Measurements from ENCODE around the gene FXYD5. TPM values are rescaled to one million over a fixed set of nuclear protein-coding genes. Genes with fewer than 3 reads are reported as not detected.

The FXYD5 gene
- total and polyA plus RNA-seq, 9 of the 15 experiments (the other 6 are each of a cell fraction or from before 2014, with no cell fraction given): 104 to 537 (median 174) TPM

DNA sequence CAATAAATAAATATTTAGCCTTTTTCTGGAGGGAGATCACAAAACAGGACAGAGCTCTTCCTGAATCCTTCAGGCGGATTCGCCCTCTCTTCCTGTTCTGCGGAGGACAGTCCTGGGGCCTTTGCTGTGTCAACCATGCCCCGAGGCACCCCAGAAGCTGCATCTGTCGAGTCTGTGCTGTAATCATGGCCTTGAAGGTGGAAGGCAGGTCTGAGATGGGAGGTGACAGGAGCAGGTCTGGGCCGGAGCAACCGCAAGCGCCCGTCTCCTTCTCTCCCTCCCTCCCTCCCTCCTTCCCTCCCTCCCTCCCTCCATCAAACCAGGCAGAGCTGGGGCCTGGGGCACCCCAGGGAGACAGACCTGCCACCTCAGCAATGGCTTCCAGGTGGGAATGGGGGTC is 43.6 kb upstream of the FXYD5 start (continued):
- TF ChIP-seq, protein P1, sequence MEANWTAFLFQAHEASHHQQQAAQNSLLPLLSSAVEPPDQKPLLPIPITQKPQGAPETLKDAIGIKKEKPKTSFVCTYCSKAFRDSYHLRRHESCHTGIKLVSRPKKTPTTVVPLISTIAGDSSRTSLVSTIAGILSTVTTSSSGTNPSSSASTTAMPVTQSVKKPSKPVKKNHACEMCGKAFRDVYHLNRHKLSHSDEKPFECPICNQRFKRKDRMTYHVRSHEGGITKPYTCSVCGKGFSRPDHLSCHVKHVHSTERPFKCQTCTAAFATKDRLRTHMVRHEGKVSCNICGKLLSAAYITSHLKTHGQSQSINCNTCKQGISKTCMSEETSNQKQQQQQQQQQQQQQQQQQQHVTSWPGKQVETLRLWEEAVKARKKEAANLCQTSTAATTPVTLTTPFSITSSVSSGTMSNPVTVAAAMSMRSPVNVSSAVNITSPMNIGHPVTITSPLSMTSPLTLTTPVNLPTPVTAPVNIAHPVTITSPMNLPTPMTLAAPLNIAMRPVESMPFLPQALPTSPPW (CRISPR knock-in tag; IDR thresholded peaks at IDR 0.05): 0 out of 2 replicates have a peak, but pooled peaks have one; percentile 16

DNA sequence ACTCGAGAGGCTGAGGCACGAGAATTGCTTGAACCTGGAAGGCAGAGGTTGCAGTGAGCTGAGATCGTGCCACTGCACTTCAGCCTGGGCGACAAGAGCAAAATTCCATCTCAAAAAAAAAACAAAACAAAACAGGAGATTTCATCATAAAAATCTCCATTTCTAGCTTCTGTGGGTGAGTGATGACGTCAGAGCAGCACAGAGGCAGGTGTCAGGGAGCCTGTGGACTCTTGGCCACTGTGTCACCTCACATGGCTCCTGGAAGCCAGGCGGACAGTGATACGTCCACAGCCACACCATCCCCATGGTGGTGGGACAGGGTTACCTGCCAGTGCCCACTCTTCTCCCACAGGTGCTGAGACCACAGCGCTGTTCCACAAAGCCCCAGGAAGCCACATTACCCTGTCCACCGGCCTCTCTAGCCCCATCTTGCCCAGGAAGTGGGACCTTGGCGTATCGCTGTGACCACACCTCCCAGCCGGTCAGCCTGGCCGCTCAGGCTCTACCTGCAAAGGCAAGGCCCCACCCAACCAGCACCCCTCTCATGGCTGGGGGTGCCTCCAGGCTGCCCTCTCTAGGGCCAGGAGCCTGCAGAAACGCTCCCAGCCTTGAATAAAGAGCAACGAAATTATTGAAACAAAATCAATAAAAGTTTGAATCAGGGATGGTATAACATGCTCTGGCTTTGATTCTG is 41.4 kb upstream of the FXYD5 start:
- DNase-seq (ENCODE audit: extremely low read depth in 1 of 4, low spot score in 3 of 4) (no peak), FAIRE-seq (peak; percentile 52), ATAC-seq (no peak)
- ChIA-PET POLR2A (interaction anchor here (0.7 kb wide), 1 partner anchor 45 kb away, joined by 4 read pairs; no protein-coding TSS in a partner anchor), CTCF (ENCODE audit: low intra/inter-chr PET ratio) (interaction anchor here (2.0 kb wide), 1 partner anchor 22 kb away, joined by 8 read pairs; the partner anchor contains the start of gene LGI4)
- no peaks in the 10 kb centered on the region for H3K9me3 ChIP-seq (replicated peaks; ENCODE audit: control insufficient read depth, insufficient read depth, low read depth, low read length)
- intact Hi-C loops (cut with micrococcal nuclease) (no loop called here), in situ Hi-C loops (cut with MboI) (no loop called here)
- no peaks in the 10 kb centered on the region for H3K36me3 ChIP-seq (ENCODE audit: control insufficient read depth, insufficient read depth, low read length)
- no peaks in the 10 kb centered on the region for H3K9me1 ChIP-seq (ENCODE audit: control insufficient read depth, insufficient read depth, low read length)
- no peaks in the 10 kb centered on the region for H3K79me2 ChIP-seq (ENCODE audit: control insufficient read depth, insufficient read depth, low read length)
- H4K20me1 ChIP-seq (replicated peaks; ENCODE audit: control insufficient read depth, insufficient read depth, low read length): no peaks in the 10 kb centered on the region
- no peak overlapping the region for H3K27ac ChIP-seq (ENCODE audit: extremely low read depth, low read depth, low read length)
- H2AFZ ChIP-seq (ENCODE audit: low read depth, low read length): 0 out of 2 replicates have a peak overlapping the region, but pooled peaks have one; percentile 19
- 53% methylated on average over 14 of the region's 15 CpGs for WGBS (ENCODE audit: insufficient coverage, low coverage, missing lambda C conversion rate)
- no peak overlapping the region for H3K4me2 ChIP-seq (ENCODE audit: insufficient read depth, low read length)
- H3K9ac ChIP-seq (ENCODE audit: insufficient read depth in 1 of 2, low read depth in 2 of 2, low read length in 2 of 2): peak overlapping the region in 1 of 2 experiments; percentile 62; a peak in 1 of 4 replicates
- no peak overlapping the region for H3K4me3 ChIP-seq
- no TSS peak for BruUV-seq (replicated peaks)
- H3K27me3 ChIP-seq (ENCODE audit: control insufficient read depth in 2 of 2, insufficient read depth in 2 of 2, low read length in 2 of 2): peaks cover 0 to 21% of the 10 kb centered on the region in 2 experiments; a peak in 4 of 5 replicates
- peaks cover 12 to 54% of the 10 kb centered on the region in 2 experiments; a peak in 4 of 5 replicates for H3K4me1 ChIP-seq (replicated peaks in 1 of 2; ENCODE audit: control insufficient read depth in 2 of 2, insufficient read depth in 2 of 2, low read length in 2 of 2)
- TF ChIP-seq, protein P2, sequence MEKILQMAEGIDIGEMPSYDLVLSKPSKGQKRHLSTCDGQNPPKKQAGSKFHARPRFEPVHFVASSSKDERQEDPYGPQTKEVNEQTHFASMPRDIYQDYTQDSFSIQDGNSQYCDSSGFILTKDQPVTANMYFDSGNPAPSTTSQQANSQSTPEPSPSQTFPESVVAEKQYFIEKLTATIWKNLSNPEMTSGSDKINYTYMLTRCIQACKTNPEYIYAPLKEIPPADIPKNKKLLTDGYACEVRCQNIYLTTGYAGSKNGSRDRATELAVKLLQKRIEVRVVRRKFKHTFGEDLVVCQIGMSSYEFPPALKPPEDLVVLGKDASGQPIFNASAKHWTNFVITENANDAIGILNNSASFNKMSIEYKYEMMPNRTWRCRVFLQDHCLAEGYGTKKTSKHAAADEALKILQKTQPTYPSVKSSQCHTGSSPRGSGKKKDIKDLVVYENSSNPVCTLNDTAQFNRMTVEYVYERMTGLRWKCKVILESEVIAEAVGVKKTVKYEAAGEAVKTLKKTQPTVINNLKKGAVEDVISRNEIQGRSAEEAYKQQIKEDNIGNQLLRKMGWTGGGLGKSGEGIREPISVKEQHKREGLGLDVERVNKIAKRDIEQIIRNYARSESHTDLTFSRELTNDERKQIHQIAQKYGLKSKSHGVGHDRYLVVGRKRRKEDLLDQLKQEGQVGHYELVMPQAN (IDR thresholded peaks at IDR 0.05; ENCODE audit: borderline replicate concordance): no peak
- TF ChIP-seq LCOR (CRISPR knock-in tag; IDR thresholded peaks at IDR 0.05) (no peak), EGR1 (conservative IDR thresholded peaks at IDR 0.05) (no peak), ZFX (CRISPR knock-in tag; IDR thresholded peaks at IDR 0.05) (no peak), NFRKB (IDR thresholded peaks at IDR 0.05; ENCODE audit: low read depth) (no peak)
- TF ChIP-seq, protein P3, sequence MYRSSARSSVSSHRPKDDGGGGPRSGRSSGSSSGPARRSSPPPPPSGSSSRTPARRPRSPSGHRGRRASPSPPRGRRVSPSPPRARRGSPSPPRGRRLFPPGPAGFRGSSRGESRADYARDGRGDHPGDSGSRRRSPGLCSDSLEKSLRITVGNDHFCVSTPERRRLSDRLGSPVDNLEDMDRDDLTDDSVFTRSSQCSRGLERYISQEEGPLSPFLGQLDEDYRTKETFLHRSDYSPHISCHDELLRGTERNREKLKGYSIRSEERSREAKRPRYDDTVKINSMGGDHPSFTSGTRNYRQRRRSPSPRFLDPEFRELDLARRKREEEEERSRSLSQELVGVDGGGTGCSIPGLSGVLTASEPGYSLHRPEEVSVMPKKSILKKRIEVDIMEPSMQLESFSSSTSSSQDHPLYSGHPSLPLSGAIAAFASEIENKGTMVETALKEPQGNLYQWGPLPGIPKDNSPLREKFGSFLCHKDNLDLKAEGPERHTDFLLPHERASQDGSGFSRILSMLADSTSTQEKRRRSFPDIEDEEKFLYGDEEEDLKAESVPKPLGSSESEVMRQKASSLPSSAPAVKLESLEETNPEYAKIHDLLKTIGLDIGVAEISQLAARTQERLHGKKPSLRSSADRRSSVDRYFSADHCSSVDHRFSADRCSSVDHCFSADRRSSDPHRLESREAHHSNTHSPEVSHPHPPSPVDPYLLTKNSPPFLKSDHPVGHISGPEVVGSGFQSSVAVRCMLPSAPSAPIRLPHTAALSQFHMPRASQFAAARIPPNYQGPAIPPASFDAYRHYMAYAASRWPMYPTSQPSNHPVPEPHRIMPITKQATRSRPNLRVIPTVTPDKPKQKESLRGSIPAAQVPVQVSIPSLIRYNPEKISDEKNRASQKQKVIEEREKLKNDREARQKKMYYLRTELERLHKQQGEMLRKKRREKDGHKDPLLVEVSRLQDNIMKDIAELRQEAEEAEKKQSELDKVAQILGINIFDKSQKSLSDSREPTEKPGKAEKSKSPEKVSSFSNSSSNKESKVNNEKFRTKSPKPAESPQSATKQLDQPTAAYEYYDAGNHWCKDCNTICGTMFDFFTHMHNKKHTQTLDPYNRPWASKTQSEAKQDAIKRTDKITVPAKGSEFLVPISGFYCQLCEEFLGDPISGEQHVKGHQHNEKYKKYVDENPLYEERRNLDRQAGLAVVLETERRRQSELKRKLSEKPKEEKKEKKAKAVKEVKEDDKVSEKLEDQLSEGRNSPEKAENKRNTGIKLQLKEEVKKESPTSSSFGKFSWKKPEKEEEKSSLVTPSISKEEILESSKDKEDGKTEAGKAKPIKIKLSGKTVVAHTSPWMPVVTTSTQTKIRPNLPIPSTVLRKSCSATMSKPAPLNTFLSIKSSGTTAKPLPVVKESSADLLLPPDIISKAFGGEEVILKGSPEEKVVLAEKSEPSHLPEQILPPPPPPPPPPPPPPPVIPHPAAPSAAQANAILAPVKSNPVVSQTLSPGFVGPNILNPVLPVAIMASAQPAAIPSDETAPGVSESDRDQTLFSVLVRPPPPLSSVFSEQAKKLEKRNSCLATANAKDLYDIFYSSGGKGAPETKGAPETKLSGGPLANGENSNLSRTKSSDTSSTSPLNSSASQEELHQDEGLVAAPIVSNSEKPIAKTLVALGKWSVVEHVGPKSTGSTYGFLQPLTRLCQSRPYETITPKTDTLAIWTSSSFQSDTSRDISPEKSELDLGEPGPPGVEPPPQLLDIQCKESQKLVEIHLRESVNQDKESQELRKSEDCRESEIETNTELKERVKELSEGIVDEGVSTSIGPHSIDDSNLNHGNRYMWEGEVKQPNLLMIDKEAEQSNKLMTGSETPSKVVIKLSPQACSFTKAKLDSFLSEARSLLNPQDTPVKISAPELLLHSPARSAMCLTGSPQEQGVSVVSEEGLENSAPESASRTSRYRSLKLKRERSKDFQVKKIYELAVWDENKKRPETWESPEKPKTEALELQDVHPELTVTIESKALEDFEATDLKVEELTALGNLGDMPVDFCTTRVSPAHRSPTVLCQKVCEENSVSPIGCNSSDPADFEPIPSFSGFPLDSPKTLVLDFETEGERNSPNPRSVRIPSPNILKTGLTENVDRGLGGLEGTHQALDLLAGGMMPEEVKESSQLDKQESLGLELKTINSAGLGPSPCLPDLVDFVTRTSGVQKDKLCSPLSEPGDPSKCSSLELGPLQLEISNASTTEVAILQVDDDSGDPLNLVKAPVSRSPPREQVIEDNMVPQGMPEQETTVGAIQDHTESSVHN (IDR thresholded peaks at IDR 0.05; ENCODE audit: borderline replicate concordance in 1 of 2, low read depth in 1 of 2): no peak
